Keratinocyte (primary cell): Measurements from ENCODE around the gene FGD2. TPM values are rescaled to one million over a fixed set of nuclear protein-coding genes. Genes with fewer than 3 reads are reported as not detected.

Experiments used
- DNase-seq: peaks from one replicate; pipeline ENCODE4 v3.0.0-alpha.2; 2011; ENCODE audit warnings: low read depth, missing footprints, low spot score
- FAIRE-seq: peaks from 2 replicates; lab custom pipeline; 2011; peaks lifted over from hg19 to GRCh38; lab: Jason Lieb, UNC
- H2AFZ ChIP-seq: 2 replicates; pipeline ENCODE4 v1.6.0; 2012; ENCODE audit warnings: low read length, control low read depth, inconsistent platforms; ENCODE audit not compliant: control insufficient read depth
- H3K27ac ChIP-seq: 2 replicates; pipeline ENCODE4 v1.5.1; 2011; ENCODE audit warnings: low read length; ENCODE audit not compliant: control insufficient read depth, insufficient read depth
- H3K27me3 ChIP-seq: 3 replicates; pipeline ENCODE4 v1.6.0; 2011; ENCODE audit warnings: low read length; ENCODE audit not compliant: control insufficient read depth, insufficient read depth; ENCODE audit errors: extremely low read depth
- H3K36me3 ChIP-seq, 2 experiments: 2 replicates in 1 of 2; 3 replicates in 1 of 2; pipeline ENCODE4 v1.5.1; 2011; ENCODE audit warnings: low read length in 2 of 2, mild to moderate bottlenecking in 1 of 2; ENCODE audit not compliant: control insufficient read depth in 2 of 2, insufficient read depth in 2 of 2; ENCODE audit errors: extremely low read depth in 1 of 2
- H3K4me1 ChIP-seq: 3 replicates; pipeline ENCODE4 v1.5.1; 2011; ENCODE audit warnings: low read length; ENCODE audit not compliant: control insufficient read depth, insufficient read depth; ENCODE audit errors: extremely low read depth
- H3K4me2 ChIP-seq: 3 replicates; pipeline ENCODE4 v1.6.0; 2011; ENCODE audit warnings: low read depth, low read length; ENCODE audit not compliant: control insufficient read depth, insufficient read depth; ENCODE audit errors: extremely low read depth
- H3K4me3 ChIP-seq, 3 experiments: fragments of 200-600 bp in 1 of 3; sonication (generic) in 1 of 3; 2 replicates in 2 of 3; 3 replicates in 1 of 3; pipeline ENCODE4 v1.5.1; 2011 to 2016; ENCODE audit warnings: low read length in 3 of 3, mild to moderate bottlenecking in 3 of 3, control low read depth in 2 of 3, inconsistent platforms in 1 of 3, low read depth in 1 of 3, mixed read lengths in 1 of 3, mixed run types in 1 of 3, moderate library complexity in 1 of 3; ENCODE audit not compliant: control insufficient read depth in 2 of 3, insufficient read depth in 2 of 3; ENCODE audit errors: extremely low read depth in 1 of 3
- H3K79me2 ChIP-seq: 2 replicates; pipeline ENCODE4 v1.6.0; 2012; ENCODE audit warnings: low read length; ENCODE audit not compliant: control insufficient read depth, insufficient read depth
- H3K9ac ChIP-seq: 3 replicates; pipeline ENCODE4 v1.6.0; 2011; ENCODE audit warnings: low read length; ENCODE audit not compliant: control insufficient read depth, insufficient read depth; ENCODE audit errors: extremely low read depth
- H3K9me1 ChIP-seq: 3 replicates; pipeline ENCODE4 v1.6.0; 2011; ENCODE audit warnings: low read length; ENCODE audit not compliant: control insufficient read depth, insufficient read depth; ENCODE audit errors: extremely low read depth
- H3K9me3 ChIP-seq: 2 replicates; pipeline ENCODE4 v1.5.1; 2012; ENCODE audit warnings: low read depth, low read length; ENCODE audit not compliant: control insufficient read depth
- H4K20me1 ChIP-seq: 3 replicates; pipeline ENCODE4 v1.6.0; 2011; ENCODE audit warnings: low read length; ENCODE audit not compliant: control insufficient read depth, insufficient read depth; ENCODE audit errors: extremely low read depth
- CTCF ChIP-seq, 3 experiments: IDR thresholded peaks in 1 of 3; conservative IDR thresholded peaks in 1 of 3; optimal IDR thresholded peaks in 1 of 3; 2 replicates in 2 of 3; 3 replicates in 1 of 3; pipeline versions ENCODE3 to v1.5.1; 2011; ENCODE audit warnings: low read length in 3 of 3, mild to moderate bottlenecking in 3 of 3, moderate library complexity in 2 of 3, control low read depth in 1 of 3, inconsistent platforms in 1 of 3; ENCODE audit not compliant: insufficient read depth in 2 of 3; ENCODE audit errors: extremely low read depth in 1 of 3
- EZH2 ChIP-seq: IDR thresholded peaks from one replicate; pipeline ENCODE4 v1.6.1; 2012; ENCODE audit warnings: inconsistent platforms, mild to moderate bottlenecking, low read length, moderate library complexity
- dilution Hi-C: fragments of 300-500 bp; cut with MboI; formaldehyde crosslinking; loops from one replicate; pipeline ENCODE4 v1.7.0; 2020; ENCODE audit warnings: low sequenced_read_pairs; ENCODE audit not compliant: extremely low pct_ligation_motif_present
- polyA plus RNA-seq, 5 experiments: library from polyadenylated mRNA; depleted of rRNA in 3 of 5; stranded (reverse) in 3 of 5; stranded (forward) in 1 of 5; unstranded in 1 of 5; fragments of >200 nt; gene quantifications; 1 replicate in 1 of 5; 2 replicates in 3 of 5; 3 replicates in 1 of 5; pipeline versions ENCODE4 v1.2.1 to v1.2.3, GENCODE V29; 2011 to 2012; ENCODE audit warnings: missing spikeins in 2 of 5, low read depth in 1 of 5, low replicate concordance in 1 of 5

Gene FGD2
- polyA plus RNA-seq, 1 donor (not counting 4 experiments of a cell fraction or from before 2014, with no cell fraction given) = 0.03 TPM

GRCh38 chr6:36963451-36964290 lies 41.8 kb upstream of the FGD2 start:
- no peaks in the 10 kb centered on the region for H3K27me3 ChIP-seq
- dilution Hi-C loops = no loop called here

GRCh38 chr6:36964349-36964748 lies 41.1 kb upstream of the FGD2 start:
- Histone ChIP-seq H3K9me1 (peaks cover 3% of the 10 kb centered on the region), H4K20me1 (no peaks in the 10 kb centered on the region), H3K27me3 (no peaks in the 10 kb centered on the region), H3K27ac (no peak overlapping the region), H3K4me2 (no peak overlapping the region), H2AFZ (no peak overlapping the region), H3K9me3 (no peaks in the 10 kb centered on the region), H3K4me3 (no peak overlapping the region), H3K4me1 (peaks cover 38% of the 10 kb centered on the region), H3K36me3 (peaks cover 11 to 27% of the 10 kb centered on the region in 2 experiments), H3K79me2 (no peaks in the 10 kb centered on the region), H3K9ac (no peak overlapping the region)
- FAIRE-seq (no peak), DNase-seq (no peak)
- dilution Hi-C loops = no loop called here
- TF ChIP-seq CTCF (optimal IDR thresholded peaks at IDR 0.05 in 1 of 3, IDR thresholded peaks at IDR 0.05 in 1 of 3, conservative IDR thresholded peaks at IDR 0.05 in 1 of 3; ENCODE audit: extremely low read depth in 1 of 3, insufficient read depth in 2 of 3, low read length in 3 of 3) = no peak
- TF ChIP-seq EZH2 = no peak

More at GRCh38 chr6:36963451-36964290, 41.8 kb upstream of the FGD2 start:
- peak; percentile 72 for DNase-seq
- H3K36me3 ChIP-seq = peaks cover 7 to 20% of the 10 kb centered on the region in 2 experiments
- H4K20me1 ChIP-seq = no peaks in the 10 kb centered on the region
- no peak overlapping the region for H3K4me3 ChIP-seq
- no peak for FAIRE-seq
- no peak overlapping the region for H3K27ac ChIP-seq
- H3K9ac ChIP-seq = no peak overlapping the region
- peaks cover 31% of the 10 kb centered on the region for H3K4me1 ChIP-seq
- H3K9me1 ChIP-seq = no peaks in the 10 kb centered on the region
- H3K79me2 ChIP-seq = no peaks in the 10 kb centered on the region
- H3K9me3 ChIP-seq = no peaks in the 10 kb centered on the region
- no peak overlapping the region for H2AFZ ChIP-seq
- H3K4me2 ChIP-seq = peak overlapping the region; percentile 19
- no peak for TF ChIP-seq EZH2
- TF ChIP-seq CTCF (optimal IDR thresholded peaks at IDR 0.05 in 1 of 3, IDR thresholded peaks at IDR 0.05 in 1 of 3, conservative IDR thresholded peaks at IDR 0.05 in 1 of 3; ENCODE audit: extremely low read depth in 1 of 3, insufficient read depth in 2 of 3, low read length in 3 of 3) = no peak
